Skeletal muscle satellite cell (primary cell): ENCODE results near the gene MYO10.
"Not testable (repeated sequence)": the region's sequence is repeated elsewhere in the genome, so short reads cannot be mapped to it uniquely, and the experiment has no call there.

Experiments used
- H3K27me3 ChIP-seq: 2 replicates; pipeline ENCODE4 v1.7.0; 2013; ENCODE audit warnings: low read length; ENCODE audit not compliant: control insufficient read depth, insufficient read depth
- H3K36me3 ChIP-seq: 2 replicates; pipeline ENCODE4 v1.7.0; 2013; ENCODE audit warnings: mild to moderate bottlenecking, control low read depth, low read length; ENCODE audit not compliant: insufficient read depth
- H3K4me1 ChIP-seq: 2 replicates; pipeline ENCODE4 v1.7.0; 2013; ENCODE audit warnings: low read length; ENCODE audit not compliant: control insufficient read depth, insufficient read depth
- H3K4me2 ChIP-seq: 2 replicates; pipeline ENCODE4 v1.7.0; 2013; ENCODE audit warnings: mild to moderate bottlenecking, low read length
- H3K4me3 ChIP-seq: 2 replicates; pipeline ENCODE4 v1.7.0; 2013; ENCODE audit warnings: low read length
- H3K9ac ChIP-seq: 2 replicates; pipeline ENCODE4 v1.7.0; 2013; ENCODE audit warnings: mild to moderate bottlenecking, low read depth, low read length, moderate library complexity
- H3K9me3 ChIP-seq: replicated peaks from 2 replicates; pipeline ENCODE4 v1.7.0; 2013; ENCODE audit warnings: mild to moderate bottlenecking, control low read depth, low read length

Gene MYO10

GRCh38 chr5:16727755-16728325 lies 208.2 kb downstream of the MYO10 start:
- Histone ChIP-seq H3K4me3 (no peak overlapping the region), H3K36me3 (peaks cover 12% of the 10 kb centered on the region), H3K9ac (no peak overlapping the region), H3K4me2 (no peak overlapping the region), H3K27me3 (no peaks in the 10 kb centered on the region), H3K4me1 (no peaks in the 10 kb centered on the region), H3K9me3 (no peaks in the 10 kb centered on the region)

GRCh38 chr5:16726538-16726946 lies 209.5 kb downstream of the MYO10 start:
- no peaks in the 10 kb centered on the region for H3K4me1 ChIP-seq
- peak overlapping the region; percentile 27 for H3K9ac ChIP-seq
- no peaks in the 10 kb centered on the region for H3K9me3 ChIP-seq
- H3K4me2 ChIP-seq = peak overlapping the region; percentile 50
- peaks cover 15% of the 10 kb centered on the region for H3K36me3 ChIP-seq
- H3K27me3 ChIP-seq = no peaks in the 10 kb centered on the region
- H3K4me3 ChIP-seq = peak overlapping the region; percentile 10

- H3K4me3 ChIP-seq = no peak overlapping the region
- no peaks in the 10 kb centered on the region for H3K27me3 ChIP-seq
- H3K4me1 ChIP-seq = no peaks in the 10 kb centered on the region
- H3K4me2 ChIP-seq = no peak overlapping the region
- H3K9me3 ChIP-seq = no peaks in the 10 kb centered on the region
- H3K9ac ChIP-seq = no peak overlapping the region
- peaks cover 15% of the 10 kb centered on the region for H3K36me3 ChIP-seq
Measured at GRCh38 chr5:16725575-16725974, 210.5 kb downstream of the MYO10 start.

GRCh38 chr5:16723821-16724220 lies 212.3 kb downstream of the MYO10 start:
- Histone ChIP-seq H3K27me3 (no peaks in the 10 kb centered on the region), H3K9me3 (no peaks in the 10 kb centered on the region), H3K36me3 (peaks cover 11% of the 10 kb centered on the region), H3K4me3 (no peak overlapping the region), H3K9ac (no peak overlapping the region), H3K4me2 (no peak overlapping the region), H3K4me1 (no peaks in the 10 kb centered on the region)

- Histone ChIP-seq H3K9ac (no peak overlapping the region), H3K9me3 (no peaks in the 10 kb centered on the region), H3K4me2 (no peak overlapping the region), H3K4me1 (no peaks in the 10 kb centered on the region), H3K36me3 (peaks cover 11% of the 10 kb centered on the region), H3K4me3 (no peak overlapping the region), H3K27me3 (no peaks in the 10 kb centered on the region)
Measured at GRCh38 chr5:16722097-16722495, 214.0 kb downstream of the MYO10 start.

GRCh38 chr5:16721151-16722096 lies 214.7 kb downstream of the MYO10 start:
- no peak overlapping the region for H3K4me2 ChIP-seq
- H3K9ac ChIP-seq = no peak overlapping the region
- H3K9me3 ChIP-seq = no peaks in the 10 kb centered on the region
- no peaks in the 10 kb centered on the region for H3K4me1 ChIP-seq
- no peaks in the 10 kb centered on the region for H3K27me3 ChIP-seq
- H3K4me3 ChIP-seq = no peak overlapping the region
- H3K36me3 ChIP-seq = peaks cover 11% of the 10 kb centered on the region

GRCh38 chr5:16718036-16718435 lies 218.1 kb downstream of the MYO10 start:
- not testable (repeated sequence) for H3K9me3 ChIP-seq, H3K27me3 ChIP-seq, H3K4me3 ChIP-seq, H3K4me1 ChIP-seq, H3K9ac ChIP-seq, H3K4me2 ChIP-seq
- peaks cover 11% of the 10 kb centered on the region for H3K36me3 ChIP-seq

- no peak overlapping the region for H3K9ac ChIP-seq
- peak overlapping the region; percentile 25 for H3K4me2 ChIP-seq
- no peaks in the 10 kb centered on the region for H3K27me3 ChIP-seq
- H3K9me3 ChIP-seq = no peaks in the 10 kb centered on the region
- H3K4me1 ChIP-seq = peaks cover 18% of the 10 kb centered on the region
- peak overlapping the region; percentile 45 for H3K4me3 ChIP-seq
- H3K36me3 ChIP-seq = peaks cover 26% of the 10 kb centered on the region
Measured at GRCh38 chr5:16713386-16713928, 222.6 kb downstream of the MYO10 start.

- Histone ChIP-seq H3K4me2 (peak overlapping the region; percentile 25), H3K36me3 (peaks cover 29% of the 10 kb centered on the region)
Measured at GRCh38 chr5:16712620-16713019, 223.5 kb downstream of the MYO10 start.

GRCh38 chr5:16712178-16712577 lies 223.9 kb downstream of the MYO10 start:
- Histone ChIP-seq H3K4me1 (peaks cover 18% of the 10 kb centered on the region), H3K36me3 (peaks cover 34% of the 10 kb centered on the region)

More at GRCh38 chr5:16712620-16713019, 223.5 kb downstream of the MYO10 start:
- Histone ChIP-seq H3K4me1 (peaks cover 18% of the 10 kb centered on the region), H3K9me3 (no peaks in the 10 kb centered on the region), H3K9ac (no peak overlapping the region), H3K4me3 (no peak overlapping the region), H3K27me3 (no peaks in the 10 kb centered on the region)

GRCh38 chr5:16709691-16710433 lies 226.2 kb downstream of the MYO10 start:
- peaks cover 46% of the 10 kb centered on the region for H3K36me3 ChIP-seq
- no peak overlapping the region for H3K9ac ChIP-seq
- H3K4me2 ChIP-seq = no peak overlapping the region
- no peak overlapping the region for H3K4me3 ChIP-seq
- H3K4me1 ChIP-seq = peaks cover 18% of the 10 kb centered on the region
- no peaks in the 10 kb centered on the region for H3K9me3 ChIP-seq
- H3K27me3 ChIP-seq = no peaks in the 10 kb centered on the region

More at GRCh38 chr5:16712178-16712577, 223.9 kb downstream of the MYO10 start:
- Histone ChIP-seq H3K27me3 (no peaks in the 10 kb centered on the region), H3K9ac (no peak overlapping the region), H3K4me2 (peak overlapping the region; percentile 25), H3K4me3 (no peak overlapping the region), H3K9me3 (no peaks in the 10 kb centered on the region)
